HepG2 (cell line): ENCODE measurements around the gene TREML4.

Experiments
- CTCF ChIP-seq: sonication (generic); formaldehyde crosslinking; IDR thresholded peaks from 2 replicates; pipeline ENCODE4 v1.5.0; 2020; ENCODE audit warnings: mild to moderate bottlenecking, missing genetic modification reagents, moderate library complexity
- ELF4 ChIP-seq: sonication (generic); formaldehyde crosslinking; IDR thresholded peaks from 2 replicates; pipeline ENCODE4 v1.5.0; 2020; ENCODE audit warnings: missing genetic modification reagents, mild to moderate bottlenecking, moderate library complexity, borderline replicate concordance
- HDAC2 ChIP-seq: sonication (generic); formaldehyde crosslinking; IDR thresholded peaks from 2 replicates; pipeline ENCODE4 v1.4.0; 2020; ENCODE audit warnings: missing genetic modification reagents
- KDM1A ChIP-seq: IDR thresholded peaks from 2 replicates; pipeline ENCODE4 v1.6.1; 2016; ENCODE audit warnings: missing compliant biosample characterization
- PATZ1 ChIP-seq: sonication (generic); formaldehyde crosslinking; IDR thresholded peaks from 2 replicates; pipeline ENCODE4 v1.4.0; 2020; ENCODE audit warnings: missing genetic modification reagents
- POLR2A ChIP-seq, 2 experiments: IDR thresholded peaks; 2 replicates each; pipeline ENCODE4 v1.6.1; 2011; ENCODE audit warnings: low read depth in 2 of 2, low read length in 2 of 2, mild to moderate bottlenecking in 1 of 2, moderate library complexity in 1 of 2; ENCODE audit not compliant: insufficient read depth in 1 of 2
- RELA ChIP-seq: sonication (generic); formaldehyde crosslinking; IDR thresholded peaks from 2 replicates; pipeline ENCODE4 v1.4.0; 2020; ENCODE audit warnings: missing genetic modification reagents
- RFX1 ChIP-seq: fragments of 450-650 bp; IDR thresholded peaks from 2 replicates; pipeline ENCODE4 v1.6.1; 2017
- SIN3A ChIP-seq: IDR thresholded peaks from 2 replicates; pipeline ENCODE4 v1.6.1; 2011; ENCODE audit warnings: low read depth, mild to moderate bottlenecking, control low read depth, low read length, borderline replicate concordance
- SMARCC2 ChIP-seq: fragments of 450-650 bp; IDR thresholded peaks from 2 replicates; pipeline ENCODE4 v1.6.1; 2017; ENCODE audit warnings: antibody characterized with exemption, mild to moderate bottlenecking
- SP1 ChIP-seq, 2 experiments: fragments of 450-650 bp in 1 of 2; sonication (generic) in 1 of 2; formaldehyde crosslinking in 1 of 2; IDR thresholded peaks; 2 replicates each; pipeline versions ENCODE4 v1.4.0 to v1.6.1; 2016 to 2020; ENCODE audit warnings: missing genetic modification reagents in 1 of 2
- TCF7L2 ChIP-seq: IDR thresholded peaks from 2 replicates; pipeline ENCODE4 v1.6.1; 2011; ENCODE audit warnings: mild to moderate bottlenecking, low read depth, low read length, moderate library complexity
- ZKSCAN1 ChIP-seq: fragments of 150-350 bp; IDR thresholded peaks from 2 replicates; pipeline ENCODE4 v1.6.1; 2014; ENCODE audit warnings: low read length
- ZNF670 ChIP-seq: sonication (generic); formaldehyde crosslinking; IDR thresholded peaks from 2 replicates; pipeline ENCODE4 v1.8.0; 2022; ENCODE audit warnings: mild to moderate bottlenecking, missing genetic modification reagents, borderline replicate concordance

DNA sequence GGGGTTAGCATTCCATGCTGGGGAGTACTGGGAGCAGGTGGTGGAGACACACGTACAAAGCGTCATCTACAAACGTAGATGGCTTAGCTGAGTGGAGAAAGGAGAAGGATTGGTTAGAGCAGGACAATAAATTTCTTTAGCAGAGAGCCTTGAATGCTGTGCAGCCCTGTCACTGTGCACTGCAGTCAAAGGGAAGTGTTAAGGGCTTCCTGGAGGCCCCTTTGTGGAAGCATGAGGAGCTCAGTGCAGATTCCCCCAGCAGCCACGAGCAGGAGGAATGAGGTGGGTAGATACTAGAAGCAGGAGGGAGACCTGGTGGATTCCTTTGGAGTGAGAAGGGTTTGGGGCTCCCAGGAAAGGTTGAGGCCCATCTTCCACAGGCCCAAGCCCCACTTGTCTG lies 6.1 kb upstream of the TREML4 start:
- TF ChIP-seq POLR2A (IDR thresholded peaks at IDR 0.05; ENCODE audit: insufficient read depth in 1 of 2, low read depth in 2 of 2, low read length in 2 of 2) = no peak
- TF ChIP-seq KDM1A (CRISPR knock-in tag) = no peak
- no peak for TF ChIP-seq ELF4 (CRISPR knock-in tag)
- no peak for TF ChIP-seq SP1 (IDR thresholded peaks at IDR 0.05)
- TF ChIP-seq SP1 (CRISPR knock-in tag; IDR thresholded peaks at IDR 0.05) = no peak
- no peak for TF ChIP-seq RELA
- no peak for TF ChIP-seq TCF7L2
- no peak for TF ChIP-seq PATZ1 (CRISPR knock-in tag)
- TF ChIP-seq SIN3A = no peak
- TF ChIP-seq CTCF (CRISPR knock-in tag) = no peak
- no peak for TF ChIP-seq HDAC2 (CRISPR knock-in tag)
- TF ChIP-seq RFX1 = no peak
- TF ChIP-seq ZNF670 = no peak
- TF ChIP-seq SMARCC2 = no peak
- TF ChIP-seq ZKSCAN1 = no peak
